ENCODE measurements around the gene SLC7A10. TPM values are rescaled to one million over a fixed set of nuclear protein-coding genes. Genes with fewer than 3 reads are reported as not detected.

SLC7A10 gene
- total RNA-seq, 6 experiments from 2014 or later = not detected

DNA sequence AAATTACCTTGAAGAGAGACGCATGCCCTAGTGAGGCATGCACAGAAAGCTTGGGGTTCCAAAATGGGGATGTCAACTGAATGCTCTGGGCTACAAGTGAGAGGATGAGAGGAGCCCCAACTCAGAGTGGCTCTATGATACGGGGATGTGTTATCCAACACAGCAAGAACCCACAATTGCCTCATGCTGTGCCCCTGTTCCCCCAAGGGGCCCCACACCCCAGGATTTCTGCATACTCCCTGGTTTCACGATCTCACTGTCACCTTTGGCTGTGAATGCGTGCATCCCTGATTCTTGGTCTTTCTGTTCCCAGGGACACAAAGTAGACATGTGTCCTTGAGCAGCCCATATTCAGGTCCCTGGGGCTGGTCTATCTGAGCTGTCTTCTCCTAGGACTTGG lies 64.4 kb downstream of the SLC7A10 start:
- Mint-ChIP-seq H3K27me3 (ENCODE audit: insufficient read depth) (peaks cover 3% of the 10 kb centered on the region), H3K27ac (no peak overlapping the region), H3K4me1 (ENCODE audit: low read depth) (peaks cover 5% of the 10 kb centered on the region), H3K36me3 (ENCODE audit: low read depth) (no peaks in the 10 kb centered on the region), H3K9me3 (no peaks in the 10 kb centered on the region), H3K4me3 (no peak overlapping the region)
- TF ChIP-seq, protein P1, sequence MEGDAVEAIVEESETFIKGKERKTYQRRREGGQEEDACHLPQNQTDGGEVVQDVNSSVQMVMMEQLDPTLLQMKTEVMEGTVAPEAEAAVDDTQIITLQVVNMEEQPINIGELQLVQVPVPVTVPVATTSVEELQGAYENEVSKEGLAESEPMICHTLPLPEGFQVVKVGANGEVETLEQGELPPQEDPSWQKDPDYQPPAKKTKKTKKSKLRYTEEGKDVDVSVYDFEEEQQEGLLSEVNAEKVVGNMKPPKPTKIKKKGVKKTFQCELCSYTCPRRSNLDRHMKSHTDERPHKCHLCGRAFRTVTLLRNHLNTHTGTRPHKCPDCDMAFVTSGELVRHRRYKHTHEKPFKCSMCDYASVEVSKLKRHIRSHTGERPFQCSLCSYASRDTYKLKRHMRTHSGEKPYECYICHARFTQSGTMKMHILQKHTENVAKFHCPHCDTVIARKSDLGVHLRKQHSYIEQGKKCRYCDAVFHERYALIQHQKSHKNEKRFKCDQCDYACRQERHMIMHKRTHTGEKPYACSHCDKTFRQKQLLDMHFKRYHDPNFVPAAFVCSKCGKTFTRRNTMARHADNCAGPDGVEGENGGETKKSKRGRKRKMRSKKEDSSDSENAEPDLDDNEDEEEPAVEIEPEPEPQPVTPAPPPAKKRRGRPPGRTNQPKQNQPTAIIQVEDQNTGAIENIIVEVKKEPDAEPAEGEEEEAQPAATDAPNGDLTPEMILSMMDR (IDR thresholded peaks at IDR 0.05) = no peak
- no peak for DNase-seq

DNA sequence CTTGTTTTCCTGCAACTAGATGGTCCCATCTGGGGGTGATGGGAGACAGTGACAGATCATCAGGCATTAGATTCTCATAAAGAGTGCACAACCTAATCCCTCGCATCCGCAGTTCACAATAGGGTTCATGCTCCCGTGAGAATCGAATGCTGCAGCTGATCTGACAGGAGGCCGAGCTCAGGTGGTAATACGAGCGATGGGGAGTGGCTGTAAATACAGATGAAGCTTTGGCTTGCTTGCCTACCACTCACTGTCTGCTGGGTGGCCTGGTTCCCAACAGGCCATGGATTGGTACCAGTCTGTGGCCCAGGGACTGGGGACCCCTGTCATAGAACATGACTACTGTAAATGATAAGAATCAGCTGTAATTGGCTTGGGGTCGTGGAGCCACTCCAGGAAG lies 65.8 kb downstream of the SLC7A10 start:
- Mint-ChIP-seq H3K36me3 (ENCODE audit: low read depth) (no peaks in the 10 kb centered on the region), H3K4me1 (ENCODE audit: low read depth) (peaks cover 7% of the 10 kb centered on the region), H3K27ac (no peak overlapping the region), H3K9me3 (no peaks in the 10 kb centered on the region), H3K4me3 (no peak overlapping the region), H3K27me3 (ENCODE audit: insufficient read depth) (peaks cover 1% of the 10 kb centered on the region)
- TF ChIP-seq, protein P1 (IDR thresholded peaks at IDR 0.05) = no peak
- DNase-seq = no peak

DNA sequence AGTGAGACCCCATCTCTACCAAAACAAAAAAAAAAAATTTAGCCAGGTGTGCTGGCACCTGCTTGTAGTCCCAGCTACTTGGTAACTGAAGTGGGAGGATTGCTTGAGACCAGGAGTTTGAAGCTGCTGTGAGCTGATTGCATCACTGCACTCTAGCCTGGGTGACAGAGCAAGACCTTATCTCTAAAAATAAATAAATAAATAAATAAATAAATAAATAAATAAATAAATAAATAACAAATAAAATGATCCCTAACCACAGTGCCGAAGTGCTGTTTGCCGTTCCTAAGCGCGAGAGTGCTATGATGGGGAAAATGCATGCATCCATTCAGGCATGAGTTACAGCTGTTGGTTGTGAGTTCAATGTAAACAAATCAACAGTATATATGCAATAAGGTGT lies 66.5 kb downstream of the SLC7A10 start:
- no peaks in the 10 kb centered on the region for H3K36me3 Mint-ChIP-seq (ENCODE audit: low read depth)
- no peak for DNase-seq
- TF ChIP-seq, protein P1 (IDR thresholded peaks at IDR 0.05) = no peak
- no peak overlapping the region for H3K4me3 Mint-ChIP-seq
- no peaks in the 10 kb centered on the region for H3K9me3 Mint-ChIP-seq
- H3K27me3 Mint-ChIP-seq (ENCODE audit: insufficient read depth) = peaks cover 1% of the 10 kb centered on the region
- H3K27ac Mint-ChIP-seq = no peak overlapping the region
- H3K4me1 Mint-ChIP-seq (ENCODE audit: low read depth) = peaks cover 7% of the 10 kb centered on the region

Other genes starting within 250 kb of the SLC7A10 start
- 1 to 10 TPM; 2.7 to 5.4 (median 3.4) TPM for gene RHPN2, start 161.0 kb downstream of the SLC7A10 start, total RNA-seq (2021; fragmentation: NEBNext Ultra II Directional; extraction: Animal tissue kit (Norgen Biotek cat#: 25700))
- gene GPATCH1, start 144.7 kb downstream of the SLC7A10 start, total RNA-seq (2021; fragmentation: NEBNext Ultra II Directional; extraction: Animal tissue kit (Norgen Biotek cat#: 25700)) = 1 to 10 TPM; 5.9 to 7.8 (median 7.0) TPM
- not detected for gene WDR88, start 93.7 kb downstream of the SLC7A10 start, total RNA-seq (2021; fragmentation: NEBNext Ultra II Directional; extraction: Animal tissue kit (Norgen Biotek cat#: 25700))
- gene LRP3, start 31.5 kb downstream of the SLC7A10 start, total RNA-seq (2021; fragmentation: NEBNext Ultra II Directional; extraction: Animal tissue kit (Norgen Biotek cat#: 25700)) = 10 to 100 TPM in 2 of 6 experiments, 1 to 10 TPM in 4; 1.9 to 17.7 (median 2.4) TPM
- under 1 TPM in 5 of 6 experiments, not detected in 1; 0.12 to 0.24 (median 0.14) TPM for gene CEBPA, start 76.7 kb upstream of the SLC7A10 start, total RNA-seq (2021; fragmentation: NEBNext Ultra II Directional; extraction: Animal tissue kit (Norgen Biotek cat#: 25700))
- 10 to 100 TPM; 10.0 to 11.2 (median 10.4) TPM for gene CEBPG, start 147.9 kb upstream of the SLC7A10 start, total RNA-seq (2021; fragmentation: NEBNext Ultra II Directional; extraction: Animal tissue kit (Norgen Biotek cat#: 25700))